GM21619 (cell line): ENCODE data around the gene JOSD2.

Source experiments
- ATAC-seq: cut with Tn5 transposase; IDR thresholded peaks from one replicate; pipeline ENCODE4 v1.9.1; 2021; ENCODE audit not compliant: unreplicated experiment

The JOSD2 gene

GRCh38 chr19:50514346-50515167, 3.6 kb upstream of the JOSD2 start:
- ATAC-seq = no peak

GRCh38 chr19:50513746-50514345, 2.9 kb upstream of the JOSD2 start, which contains the start of gene ASPDH:
Gene ASPDH, minus strand, starts transcription at chr19:50513913. Its CDS starts 90 bp downstream, at chr19:50513823.
- ATAC-seq = no peak

GRCh38 chr19:50512999-50513745, 2.2 kb upstream of the JOSD2 start:
- no peak for ATAC-seq

GRCh38 chr19:50512112-50512998, 1.4 kb upstream of the JOSD2 start:
- no peak for ATAC-seq

DNA sequence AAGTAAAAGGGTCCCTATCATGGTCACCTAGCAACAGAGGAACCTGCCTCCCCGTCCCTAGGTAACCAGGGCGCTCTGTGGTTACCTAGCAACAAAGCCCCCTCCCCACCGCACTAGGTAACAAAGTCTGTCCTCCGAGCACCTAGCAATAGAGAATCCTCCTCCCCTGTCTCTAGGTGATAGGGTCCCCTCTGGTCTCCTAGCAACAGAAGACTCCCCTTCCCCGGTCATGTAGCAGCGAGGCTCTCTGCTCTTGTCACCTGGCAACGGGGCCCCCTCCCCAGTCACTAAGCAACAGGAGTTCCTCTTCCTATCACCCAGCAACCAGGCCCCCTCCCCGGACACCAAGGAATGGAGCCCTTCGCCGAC, 307 bp downstream of the JOSD2 start:
- ATAC-seq = no peak

- ATAC-seq = no peak
These were observed 795 bp downstream of the JOSD2 start for GRCh38 chr19:50510121-50510670.

GRCh38 chr19:50509366-50509765, 1.6 kb downstream of the JOSD2 start:
- ATAC-seq = no peak

DNA sequence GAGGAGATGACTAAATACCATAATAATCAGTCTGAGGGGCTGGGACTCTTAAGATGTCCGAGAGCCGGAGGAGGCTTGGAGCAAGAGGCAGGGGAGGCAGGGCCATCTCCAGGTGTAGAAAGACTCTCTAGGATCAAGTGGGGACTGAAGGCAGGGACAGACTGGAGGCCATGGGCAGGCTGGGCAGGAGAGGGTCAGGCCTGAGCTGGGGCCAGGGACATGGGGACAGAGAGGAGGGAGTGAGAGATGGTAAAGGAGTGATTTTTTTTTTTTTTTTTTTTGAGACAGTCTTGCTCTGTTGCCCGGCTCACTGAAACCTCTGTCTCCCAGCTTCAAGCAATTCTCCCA, 2.2 kb downstream of the JOSD2 start:
- ATAC-seq = no peak

DNA sequence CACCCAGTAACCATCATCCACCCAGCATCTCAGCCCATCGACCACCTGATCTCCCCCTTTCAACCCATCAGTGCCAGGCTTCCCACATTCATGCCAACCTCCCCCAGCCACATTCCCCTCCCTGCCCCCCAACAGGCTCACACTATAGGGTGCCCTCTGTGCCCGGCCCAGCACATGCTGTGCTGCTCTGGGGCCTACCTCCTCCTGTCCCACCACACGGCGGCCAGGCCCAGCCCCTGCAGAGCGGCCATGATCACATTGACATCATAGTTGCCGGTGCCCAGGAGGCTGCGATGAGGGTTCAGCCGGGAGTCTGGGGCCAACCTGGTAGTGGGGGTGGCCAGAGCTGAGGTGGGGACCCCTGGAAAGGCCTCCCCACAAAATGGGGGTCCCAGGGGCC, 3.6 kb downstream of the JOSD2 start:
- ATAC-seq = no peak

- ATAC-seq = no peak
These were observed 4.3 kb downstream of the JOSD2 start for GRCh38 chr19:50506700-50507099.

DNA sequence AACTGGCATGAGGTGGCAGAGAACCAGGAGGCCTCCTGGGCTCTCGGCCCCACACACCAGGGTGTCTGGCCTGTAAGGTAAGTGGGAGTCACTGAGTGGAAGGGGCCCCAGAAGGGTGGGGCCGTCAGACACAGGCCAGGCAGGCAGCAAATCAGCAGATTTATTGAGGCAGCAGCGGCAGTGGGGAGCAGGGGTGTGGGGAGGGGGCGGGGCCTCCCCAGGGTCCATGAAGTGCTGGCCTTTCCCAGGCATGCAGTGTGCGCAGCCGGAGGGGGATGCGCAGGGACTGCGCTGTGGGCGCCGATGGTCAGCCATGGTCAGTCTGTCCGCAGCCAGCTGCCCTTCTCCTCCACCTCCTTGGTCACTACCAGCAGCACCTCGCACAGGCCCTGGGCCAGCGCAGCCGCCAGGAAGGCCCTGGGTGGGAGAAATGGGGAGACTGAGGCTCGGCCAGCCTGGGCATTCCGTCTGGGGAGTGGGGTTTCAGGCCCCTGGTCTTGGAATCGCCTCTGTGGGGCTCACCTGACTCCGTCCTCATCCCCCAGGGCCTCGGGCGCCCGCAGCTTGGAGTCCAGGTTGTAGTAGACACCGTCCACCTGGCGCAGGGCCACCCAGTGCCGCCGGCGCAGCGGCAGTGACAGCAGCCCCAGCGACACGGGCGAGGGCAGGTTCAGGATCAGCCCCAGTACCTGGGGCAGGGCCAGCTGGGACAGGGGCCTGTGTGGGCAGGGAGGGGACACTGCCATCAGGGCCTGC, 5.0 kb downstream of the JOSD2 start:
- ATAC-seq = no peak

DNA sequence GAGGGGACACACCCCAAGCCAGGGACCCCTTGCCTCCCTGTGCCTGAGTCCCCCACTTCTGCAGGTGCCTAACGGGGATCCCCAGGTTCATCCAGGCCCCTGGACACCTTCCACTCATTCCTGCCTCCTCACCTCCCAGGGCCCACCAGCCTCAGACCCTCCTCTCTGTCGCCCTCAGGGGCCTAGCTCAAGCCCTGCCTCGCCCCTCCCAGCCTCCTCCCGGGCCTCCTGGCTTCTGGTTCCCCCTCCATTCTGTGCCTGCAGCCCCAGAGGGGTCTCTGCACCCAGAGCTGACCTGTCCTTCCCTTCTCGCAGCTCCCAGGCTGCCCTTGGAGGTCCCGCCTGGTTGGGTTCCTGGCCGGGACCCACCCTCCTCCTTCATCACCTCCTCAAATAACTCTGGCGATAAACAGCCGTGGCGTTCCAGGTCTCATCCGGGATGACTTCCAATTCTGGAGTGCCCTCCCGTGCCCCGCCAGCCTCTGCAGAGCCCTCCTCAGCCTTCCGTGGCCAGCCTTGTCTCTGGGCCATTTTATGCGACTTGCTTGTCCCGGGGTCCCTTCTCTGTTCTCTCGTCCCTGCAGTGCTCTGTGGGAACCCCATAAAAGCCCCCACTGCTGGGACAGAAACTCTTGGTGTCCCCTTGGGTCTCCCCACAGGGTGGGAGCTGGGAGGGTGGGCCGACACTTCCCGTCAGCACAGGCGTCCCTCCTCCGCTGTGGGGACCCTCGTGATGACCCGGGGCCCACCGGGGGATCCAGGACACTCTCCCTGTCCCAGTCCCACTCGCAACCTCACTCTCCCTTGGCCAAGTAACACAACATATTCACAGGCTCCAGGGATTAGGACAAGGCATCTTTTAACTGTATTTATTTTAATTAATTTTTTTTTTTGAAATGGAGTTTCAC, 9.2 kb downstream of the JOSD2 start:
- no peak for ATAC-seq

DNA sequence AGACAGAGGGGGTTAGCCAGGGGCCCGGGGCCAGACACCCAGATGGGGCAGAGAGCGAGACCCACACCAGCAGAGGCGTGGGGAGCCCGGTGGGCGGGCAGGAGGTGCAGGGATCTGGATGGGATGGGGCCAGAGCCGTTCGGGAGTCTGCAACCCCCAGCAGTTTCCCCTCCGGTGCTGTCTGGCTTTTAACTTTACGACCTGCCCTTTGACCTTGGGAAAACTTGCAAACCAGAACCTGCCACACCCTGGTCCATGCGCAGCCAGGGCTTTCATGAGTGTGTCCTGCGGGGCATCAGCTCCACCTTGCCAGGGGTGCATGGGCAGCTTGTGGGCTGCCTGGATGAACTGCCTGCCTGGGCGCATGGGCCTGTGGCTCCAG, 9.8 kb downstream of the JOSD2 start:
- ATAC-seq = no peak

- no peak for ATAC-seq
These were observed 10.2 kb downstream of the JOSD2 start for GRCh38 chr19:50500753-50501151.

DNA sequence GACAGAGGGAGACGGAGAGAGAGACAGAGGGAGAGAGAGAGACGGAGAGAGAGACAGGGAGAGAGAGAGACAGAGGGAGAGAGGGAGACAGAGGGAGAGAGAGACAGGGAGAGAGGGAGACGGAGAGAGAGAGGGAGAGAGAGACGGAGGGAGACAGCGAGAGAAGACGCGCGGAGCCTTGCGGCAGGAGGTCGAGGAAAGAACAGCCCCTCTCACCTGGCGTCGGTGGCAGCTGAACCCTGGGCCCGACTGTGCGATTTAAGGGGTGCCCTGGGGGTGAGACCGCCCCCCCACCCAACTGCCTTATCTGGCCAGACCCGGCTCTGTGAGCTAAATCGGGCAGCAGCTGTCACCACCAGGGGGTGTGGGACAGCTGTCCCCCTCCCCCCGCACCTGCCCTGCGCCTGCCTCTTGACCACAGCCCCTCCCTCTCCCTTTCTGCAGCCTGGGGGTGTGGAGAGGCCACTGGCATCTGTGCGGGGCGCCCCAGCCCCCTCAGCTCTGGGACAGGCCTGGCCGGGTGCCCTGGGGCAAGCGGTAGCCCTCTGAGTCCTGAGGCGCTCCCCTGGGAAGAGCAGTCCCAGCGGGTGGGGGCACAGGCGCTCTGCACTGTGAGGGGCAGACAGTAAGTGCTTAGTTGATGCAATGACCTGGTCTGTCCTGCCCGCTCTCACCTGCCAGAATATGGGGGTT, 10.8 kb downstream of the JOSD2 start:
- ATAC-seq = no peak

DNA sequence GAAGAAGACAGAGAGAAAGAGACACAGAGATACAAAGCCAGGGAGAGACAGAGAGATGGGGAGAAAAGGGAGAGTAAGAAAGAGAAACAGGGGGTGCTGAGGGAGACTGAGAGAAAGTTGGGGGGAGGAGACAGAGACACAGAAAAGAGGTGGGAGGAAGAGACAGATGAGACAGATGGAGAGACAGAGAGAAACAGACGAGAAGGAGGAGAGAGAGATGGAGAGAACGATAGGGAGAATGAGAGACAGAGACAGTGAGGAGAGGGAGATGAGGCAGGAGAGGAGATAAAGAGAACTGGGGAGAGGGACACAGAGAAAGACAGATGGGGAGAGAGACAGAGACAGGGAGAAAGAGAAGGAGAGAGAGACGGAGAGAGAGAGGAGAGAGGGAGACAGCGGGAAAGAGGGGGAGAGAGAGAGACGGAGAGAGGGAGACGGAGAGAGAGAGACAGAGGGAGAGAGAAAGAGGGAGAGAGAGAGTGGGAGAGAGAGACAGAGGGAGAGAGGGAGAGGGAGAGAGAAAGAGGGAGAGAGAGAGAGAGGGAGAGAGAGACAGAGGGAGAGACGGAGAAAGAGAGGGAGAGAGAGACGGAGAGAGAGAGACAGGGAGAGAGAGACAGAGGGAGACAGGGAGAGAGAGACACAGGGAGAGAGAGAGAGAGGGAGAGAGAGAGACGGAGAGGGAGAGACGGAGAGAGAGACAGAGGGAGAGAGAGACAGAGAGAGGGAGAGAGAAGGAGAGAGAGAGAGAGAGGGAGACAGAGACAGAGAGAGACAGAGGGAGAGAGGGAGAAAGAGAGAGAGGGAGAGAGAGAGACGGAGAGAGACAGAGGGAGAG, 12.6 kb downstream of the JOSD2 start:
- no peak for ATAC-seq

- ATAC-seq = no peak
These were observed 14.0 kb downstream of the JOSD2 start for GRCh38 chr19:50497022-50497405.
